GM23248 (cell line): Measurements from ENCODE around the gene STEAP1. TPM values are rescaled to one million over a fixed set of nuclear protein-coding genes. Genes with fewer than 3 reads are reported as not detected.
A peak's percentile ranks its signal among the peaks of the same experiment; 100 is the strongest.

Source experiments
- DNase-seq: peaks from one replicate; pipeline ENCODE4 v3.0.0-alpha.2; 2015
- H2AFZ ChIP-seq: fragments of 200-600 bp; sonication (generic); 2 replicates; pipeline ENCODE4 v1.6.1; 2016; ENCODE audit warnings: antibody characterized with exemption
- H3F3A ChIP-seq: fragments of 200-600 bp; sonication (generic); 2 replicates; pipeline ENCODE4 v1.6.1; 2016; ENCODE audit warnings: mild to moderate bottlenecking, antibody characterized with exemption, mixed run types; ENCODE audit not compliant: insufficient read depth
- H3K27ac ChIP-seq: fragments of 200-600 bp; sonication (generic); 2 replicates; pipeline ENCODE4 v1.5.1; 2016; ENCODE audit warnings: mild to moderate bottlenecking
- H3K27me3 ChIP-seq: fragments of 200-600 bp; sonication (generic); replicated peaks from 2 replicates; pipeline ENCODE4 v1.6.1; 2016; ENCODE audit warnings: mild to moderate bottlenecking; ENCODE audit not compliant: insufficient read depth
- H3K36me3 ChIP-seq: fragments of 200-600 bp; sonication (generic); 2 replicates; pipeline ENCODE4 v1.6.1; 2016; ENCODE audit warnings: low read depth, mild to moderate bottlenecking
- H3K4me1 ChIP-seq: fragments of 200-600 bp; sonication (generic); 2 replicates; pipeline ENCODE4 v1.6.1; 2016; ENCODE audit warnings: mild to moderate bottlenecking; ENCODE audit not compliant: insufficient read depth
- H3K4me2 ChIP-seq: fragments of 200-600 bp; sonication (generic); one replicate; pipeline ENCODE4 v1.6.1; 2016; ENCODE audit warnings: mild to moderate bottlenecking; ENCODE audit not compliant: unreplicated experiment
- H3K4me3 ChIP-seq: fragments of 200-600 bp; sonication (generic); 2 replicates; pipeline ENCODE4 v1.5.1; 2016; ENCODE audit warnings: mild to moderate bottlenecking
- H3K79me2 ChIP-seq: fragments of 200-600 bp; sonication (generic); 2 replicates; pipeline ENCODE4 v1.6.1; 2016; ENCODE audit warnings: mild to moderate bottlenecking; ENCODE audit not compliant: insufficient read depth
- H3K9ac ChIP-seq: fragments of 200-600 bp; sonication (generic); 2 replicates; pipeline ENCODE4 v1.6.1; 2016; ENCODE audit warnings: mild to moderate bottlenecking
- H3K9me2 ChIP-seq: fragments of 200-600 bp; sonication (generic); 2 replicates; pipeline ENCODE4 v1.6.1; 2016; ENCODE audit warnings: mixed run types, mild to moderate bottlenecking, moderate library complexity; ENCODE audit not compliant: insufficient read depth
- H3K9me3 ChIP-seq: fragments of 200-600 bp; sonication (generic); one replicate; pipeline ENCODE4 v1.6.1; 2017; ENCODE audit warnings: low read depth
- H4K20me1 ChIP-seq: fragments of 200-600 bp; sonication (generic); 2 replicates; pipeline ENCODE4 v1.6.0; 2016; ENCODE audit not compliant: insufficient read depth
- EZH2 ChIP-seq: fragments of 200-600 bp; sonication (generic); IDR thresholded peaks from 2 replicates; pipeline ENCODE4 v1.6.1; 2018; ENCODE audit warnings: antibody characterized with exemption, mild to moderate bottlenecking; ENCODE audit not compliant: insufficient read depth, poor library complexity, severe bottlenecking
- EZH2phosphoT487 ChIP-seq: fragments of 200-600 bp; sonication (generic); IDR thresholded peaks from 2 replicates; pipeline ENCODE4 v1.6.1; 2018; ENCODE audit warnings: antibody characterized with exemption, moderate library complexity, mild to moderate bottlenecking, low read depth; ENCODE audit not compliant: insufficient read depth
- WGBS, 2 experiments: methylation state at CpG; one replicate each; pipeline ENCODE4 v1.1.6; 2015 to 2017; ENCODE audit warnings: low lambda C conversion rate in 2 of 2, low coverage in 1 of 2; ENCODE audit errors: missing lambda C conversion rate in 2 of 2; 5-methylcytosine and 5-hydroxymethylcytosine counted together
- in situ Hi-C: fragments of 300-500 bp; cut with MboI; formaldehyde crosslinking; loops from 2 replicates; pipeline ENCODE4 v1.15.0; 2020
- polyA plus RNA-seq: library from polyadenylated mRNA; unstranded; fragments of >200 nt; fragmentation: Nextera tagmentation; extraction: Ambion mirVana; gene quantifications from 2 replicates; pipeline ENCODE4 v1.2.1, GENCODE V29; 2016
- total RNA-seq: library from RNA; depleted of rRNA; stranded (reverse); fragments of >200 nt; shearing (Covaris generic); gene quantifications from 2 replicates; pipeline ENCODE4 v1.2.3, GENCODE V29; 2014

STEAP1 gene
- total and polyA plus RNA-seq, 2 experiments from 2014 or later = 97.7 to 140 TPM

DNA sequence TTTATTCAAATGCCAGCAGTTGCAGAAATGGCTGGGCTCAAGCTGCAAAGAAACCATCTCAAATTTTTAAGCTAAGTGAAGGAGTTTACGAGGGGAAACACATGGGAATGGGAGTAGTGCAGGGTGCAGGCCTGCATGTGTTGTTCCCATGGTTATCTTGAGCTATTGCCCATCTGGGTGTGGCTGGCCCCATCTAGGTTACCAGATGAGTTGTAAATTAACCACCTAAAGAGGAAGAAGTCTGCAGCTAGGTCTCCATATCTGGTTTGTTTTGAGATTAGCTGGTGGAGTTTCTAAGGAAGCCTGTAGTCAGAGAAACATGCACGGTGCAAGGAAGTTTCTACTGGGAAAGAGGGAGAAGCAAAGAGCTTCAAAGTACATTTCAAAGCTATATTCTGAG, 34.0 kb downstream of the STEAP1 start:
- 51 to 55% methylated on average over 2 of the region's 2 CpGs for WGBS, 2 experiments
- Histone ChIP-seq H3K4me3 (no peak overlapping the region), H3K9me2 (no peaks in the 10 kb centered on the region), H3F3A (no peaks in the 10 kb centered on the region), H3K4me2 (no peak overlapping the region), H3K9ac (no peak overlapping the region), H3K9me3 (no peaks in the 10 kb centered on the region), H3K4me1 (peaks cover 6% of the 10 kb centered on the region; the same call in 1 of the 2 replicates), H3K27me3 (no peaks in the 10 kb centered on the region), H3K27ac (no peak overlapping the region), H3K79me2 (no peaks in the 10 kb centered on the region), H2AFZ (no peak overlapping the region), H4K20me1 (no peaks in the 10 kb centered on the region), H3K36me3 (no peaks in the 10 kb centered on the region)
- no peak for DNase-seq
- in situ Hi-C loops = no loop called here
- TF ChIP-seq EZH2 = no peak
- TF ChIP-seq EZH2phosphoT487 = no peak

DNA sequence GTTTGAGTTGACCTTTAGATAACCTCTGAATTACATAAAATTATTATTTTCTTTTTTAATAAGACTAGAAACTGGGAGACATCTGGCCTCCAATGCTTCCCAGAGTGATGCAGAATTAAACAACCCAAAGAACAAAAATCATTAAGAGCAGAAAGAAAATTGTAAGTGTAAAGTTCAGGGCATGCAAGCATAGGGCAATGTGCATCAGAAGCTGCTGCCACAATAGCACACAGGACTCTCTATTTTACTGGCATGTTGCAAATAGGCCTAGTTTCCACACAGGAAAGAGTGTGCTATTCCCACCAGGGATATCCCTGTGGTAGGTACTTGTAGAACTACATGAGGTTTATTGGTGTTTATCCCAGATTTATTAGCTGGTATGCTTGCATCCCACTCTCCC, 36.7 kb downstream of the STEAP1 start:
- Histone ChIP-seq H3K9me3 (no peaks in the 10 kb centered on the region), H4K20me1 (no peaks in the 10 kb centered on the region), H2AFZ (no peak overlapping the region), H3K9me2 (no peaks in the 10 kb centered on the region), H3K9ac (no peak overlapping the region), H3K27ac (no peak overlapping the region), H3K4me2 (no peak overlapping the region), H3K79me2 (no peaks in the 10 kb centered on the region), H3K4me1 (peaks cover 12% of the 10 kb centered on the region; the same call in 1 of the 2 replicates), H3K27me3 (no peaks in the 10 kb centered on the region), H3K36me3 (no peaks in the 10 kb centered on the region), H3F3A (0 out of 2 replicates have a peak, but pooled peaks cover 4% of the 10 kb centered on the region), H3K4me3 (no peak overlapping the region)
- DNase-seq = no peak
- in situ Hi-C loops = no loop called here
- TF ChIP-seq EZH2 (no peak), EZH2phosphoT487 (no peak)

DNA sequence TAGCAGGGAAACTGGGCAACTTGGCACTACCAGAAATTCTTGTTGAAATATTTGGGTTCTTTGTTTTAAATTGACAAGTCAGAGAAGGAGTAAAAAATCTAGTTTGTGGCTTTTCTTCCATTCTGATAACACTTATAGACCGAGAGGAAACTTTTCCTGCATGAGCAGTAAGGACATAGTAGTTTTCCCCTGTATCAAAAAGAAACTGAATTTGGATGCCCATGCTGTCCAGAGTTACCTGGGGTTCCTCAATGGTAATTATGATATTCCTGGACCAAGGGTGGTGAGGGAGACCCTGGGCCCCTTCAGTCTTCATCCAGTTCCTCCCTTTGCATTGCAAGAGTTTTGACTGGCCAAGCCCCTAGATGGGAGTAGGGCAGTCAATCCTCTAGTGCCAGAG, 37.4 kb downstream of the STEAP1 start:
- H4K20me1 ChIP-seq = no peaks in the 10 kb centered on the region
- H3K36me3 ChIP-seq = no peaks in the 10 kb centered on the region
- no peak overlapping the region for H3K27ac ChIP-seq
- no peaks in the 10 kb centered on the region for H3K27me3 ChIP-seq
- in situ Hi-C loops = no loop called here
- H3K9me3 ChIP-seq = no peaks in the 10 kb centered on the region
- no peaks in the 10 kb centered on the region for H3K79me2 ChIP-seq
- 32 to 48% methylated on average over 1 of the region's 1 CpG for WGBS, 2 experiments
- H2AFZ ChIP-seq = no peak overlapping the region
- H3K4me1 ChIP-seq = peaks cover 12% of the 10 kb centered on the region; the same call in 1 of the 2 replicates
- no peak overlapping the region for H3K9ac ChIP-seq
- no peak for DNase-seq
- H3K4me2 ChIP-seq = no peak overlapping the region
- no peaks in the 10 kb centered on the region for H3K9me2 ChIP-seq
- no peak overlapping the region for H3K4me3 ChIP-seq
- H3F3A ChIP-seq = 0 out of 2 replicates have a peak, but pooled peaks cover 4% of the 10 kb centered on the region
- TF ChIP-seq EZH2 (no peak), EZH2phosphoT487 (no peak)

DNA sequence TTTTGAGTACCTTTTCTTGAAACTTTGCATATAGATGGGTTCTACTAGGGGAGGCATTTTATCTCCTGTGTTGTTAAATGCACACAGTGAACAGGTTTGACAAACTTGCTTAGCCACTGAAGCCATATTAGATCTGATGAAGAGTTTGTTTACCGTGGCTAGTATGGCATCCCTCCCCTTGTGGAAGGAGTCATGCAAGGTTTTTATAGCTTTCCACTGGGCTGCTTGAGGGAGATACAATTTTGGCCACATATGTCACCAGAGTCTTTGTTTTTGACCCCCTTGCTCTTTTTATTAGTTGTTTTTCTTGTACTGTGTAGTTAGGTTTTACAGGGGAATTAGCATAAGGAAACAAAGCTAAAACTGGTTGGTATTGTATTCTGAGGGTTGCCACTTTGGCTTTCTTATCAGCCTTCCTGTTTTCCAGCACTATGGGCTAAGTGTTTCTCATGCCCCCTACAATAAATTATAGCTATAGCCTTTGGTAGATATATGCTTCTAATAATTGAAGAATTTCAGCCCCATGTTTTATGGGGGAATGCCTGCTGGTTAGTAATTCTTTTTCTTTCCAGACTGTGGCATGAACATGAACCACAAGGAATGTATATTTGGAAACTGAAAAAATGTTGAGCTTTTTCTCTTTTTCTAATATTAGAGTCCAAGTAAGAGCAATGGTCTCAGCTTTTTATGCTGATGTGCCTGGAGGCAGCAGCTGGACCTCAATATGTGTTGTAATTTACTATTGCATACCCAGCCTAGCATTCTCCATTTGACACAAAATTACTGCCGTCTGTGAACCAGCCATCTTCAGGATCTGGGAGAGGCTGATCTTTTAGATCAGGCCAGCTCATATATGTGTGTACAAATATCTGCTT, 38.8 kb downstream of the STEAP1 start:
- TF ChIP-seq EZH2 (no peak), EZH2phosphoT487 (no peak)
- H2AFZ ChIP-seq = peak overlapping the region; percentile 42
- no peaks in the 10 kb centered on the region for H3K79me2 ChIP-seq
- in situ Hi-C loops = no loop called here
- peaks cover 12% of the 10 kb centered on the region; the same call in 1 of the 2 replicates for H3K4me1 ChIP-seq
- H3K27ac ChIP-seq = peak overlapping the region; percentile 40
- H3K9me3 ChIP-seq = no peaks in the 10 kb centered on the region
- peak; percentile 61 for DNase-seq
- 39 to 54% methylated on average over 2 of the region's 2 CpGs for WGBS, 2 experiments
- H3K9ac ChIP-seq = no peak overlapping the region
- no peaks in the 10 kb centered on the region for H3K27me3 ChIP-seq
- H3K4me2 ChIP-seq = no peak overlapping the region
- H3K4me3 ChIP-seq = no peak overlapping the region
- H3K9me2 ChIP-seq = no peaks in the 10 kb centered on the region
- 0 out of 2 replicates have a peak, but pooled peaks cover 4% of the 10 kb centered on the region for H3F3A ChIP-seq
- H4K20me1 ChIP-seq = no peaks in the 10 kb centered on the region
- H3K36me3 ChIP-seq = no peaks in the 10 kb centered on the region
